ENCODE data around the gene LAMC3. TPM values are rescaled to one million over a fixed set of nuclear protein-coding genes. Genes with fewer than 3 reads are reported as not detected.

LAMC3 gene
- polyA plus RNA-seq, 1 donor from 2014 or later = 0.04 TPM

DNA sequence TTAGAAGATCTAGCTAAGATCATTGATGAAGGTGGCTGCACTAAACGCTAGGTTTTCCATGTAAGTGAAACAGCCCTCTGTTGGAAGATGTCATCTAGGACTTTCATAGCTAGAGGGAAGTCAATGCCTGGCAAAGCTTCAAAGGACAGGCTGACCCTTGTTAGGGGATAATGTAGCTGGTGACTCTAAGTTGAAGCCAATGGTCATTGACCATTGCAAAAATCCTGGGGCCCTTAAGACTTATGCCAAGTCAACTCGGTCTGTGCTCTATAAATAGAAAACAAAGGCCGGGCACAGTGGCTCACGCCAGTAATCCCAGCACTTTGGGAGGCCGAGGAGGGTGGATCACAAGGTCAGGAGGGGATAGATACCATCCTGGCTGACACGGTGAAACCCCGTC is 43.3 kb upstream of the LAMC3 start:
- Histone ChIP-seq H3K79me2 (replicated peaks; ENCODE audit: insufficient read depth, low read length) (no peaks in the 10 kb centered on the region), H3K9me3 (ENCODE audit: low read length) (no peaks in the 10 kb centered on the region), H3K4me3 (ENCODE audit: low read length) (no peak overlapping the region), H4K20me1 (ENCODE audit: insufficient read depth) (no peaks in the 10 kb centered on the region), H3K9ac (ENCODE audit: low read length) (no peak overlapping the region), H3K27ac (ENCODE audit: low read length) (no peak overlapping the region), H3K9me2 (ENCODE audit: insufficient read depth, low read length) (no peaks in the 10 kb centered on the region), H2AFZ (ENCODE audit: low read depth, low read length) (no peak overlapping the region), H3F3A (ENCODE audit: insufficient read depth, low read length, poor library complexity, severe bottlenecking) (no peaks in the 10 kb centered on the region), H3K27me3 (ENCODE audit: insufficient read depth, low read depth, low read length) (no peaks in the 10 kb centered on the region), H3K4me2 (ENCODE audit: low read length) (no peak overlapping the region), H3K36me3 (ENCODE audit: insufficient read depth, low read length) (no peaks in the 10 kb centered on the region)
- TF ChIP-seq POLR2AphosphoS5 (IDR thresholded peaks at IDR 0.05) = no peak

DNA sequence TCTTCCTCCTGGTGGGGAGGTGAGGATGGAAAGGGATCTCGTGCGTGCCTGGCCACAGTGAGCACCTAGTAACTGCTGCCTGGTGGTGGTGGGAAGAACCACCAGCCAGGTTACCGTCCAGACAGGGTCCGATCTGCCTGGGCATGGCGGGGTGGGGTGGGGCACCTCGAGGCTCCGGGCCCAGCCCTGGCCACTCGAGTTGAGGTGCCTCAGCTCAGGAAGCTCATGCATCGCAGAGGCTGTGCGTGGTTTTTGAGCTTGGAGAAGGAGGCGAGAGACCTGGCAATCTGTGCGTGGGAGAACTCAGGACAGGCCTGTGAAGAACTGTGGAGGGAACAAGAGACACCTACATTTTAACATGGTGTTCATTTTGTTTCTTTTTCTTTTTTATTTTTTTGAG is 38.9 kb upstream of the LAMC3 start:
- H4K20me1 ChIP-seq (ENCODE audit: insufficient read depth) = no peaks in the 10 kb centered on the region
- no peaks in the 10 kb centered on the region for H3K79me2 ChIP-seq (replicated peaks; ENCODE audit: insufficient read depth, low read length)
- H3K27ac ChIP-seq (ENCODE audit: low read length) = no peak overlapping the region
- H3K4me2 ChIP-seq (ENCODE audit: low read length) = no peak overlapping the region
- H3K9me3 ChIP-seq (ENCODE audit: low read length) = no peaks in the 10 kb centered on the region
- H2AFZ ChIP-seq (ENCODE audit: low read depth, low read length) = no peak overlapping the region
- H3K9ac ChIP-seq (ENCODE audit: low read length) = no peak overlapping the region
- no peak overlapping the region for H3K4me3 ChIP-seq (ENCODE audit: low read length)
- H3K27me3 ChIP-seq (ENCODE audit: insufficient read depth, low read depth, low read length) = no peaks in the 10 kb centered on the region
- no peaks in the 10 kb centered on the region for H3K9me2 ChIP-seq (ENCODE audit: insufficient read depth, low read length)
- H3K36me3 ChIP-seq (ENCODE audit: insufficient read depth, low read length) = no peaks in the 10 kb centered on the region
- no peaks in the 10 kb centered on the region for H3F3A ChIP-seq (ENCODE audit: insufficient read depth, low read length, poor library complexity, severe bottlenecking)
- TF ChIP-seq SMC3 (conservative IDR thresholded peaks at IDR 0.05; ENCODE audit: poor library complexity) (no peak), EP300 (conservative IDR thresholded peaks at IDR 0.05; ENCODE audit: poor library complexity, severe bottlenecking) (no peak), POLR2AphosphoS5 (IDR thresholded peaks at IDR 0.05) (no peak), RAD21 (conservative IDR thresholded peaks at IDR 0.05) (no peak), EZH2 (IDR thresholded peaks at IDR 0.05; ENCODE audit: borderline replicate concordance, insufficient read depth, low read length, poor library complexity, severe bottlenecking) (no peak), TAF1 (IDR thresholded peaks at IDR 0.05; ENCODE audit: low read depth) (no peak), MXI1 (conservative IDR thresholded peaks at IDR 0.05; ENCODE audit: poor library complexity, severe bottlenecking) (no peak)
- TF ChIP-seq, protein P1, sequence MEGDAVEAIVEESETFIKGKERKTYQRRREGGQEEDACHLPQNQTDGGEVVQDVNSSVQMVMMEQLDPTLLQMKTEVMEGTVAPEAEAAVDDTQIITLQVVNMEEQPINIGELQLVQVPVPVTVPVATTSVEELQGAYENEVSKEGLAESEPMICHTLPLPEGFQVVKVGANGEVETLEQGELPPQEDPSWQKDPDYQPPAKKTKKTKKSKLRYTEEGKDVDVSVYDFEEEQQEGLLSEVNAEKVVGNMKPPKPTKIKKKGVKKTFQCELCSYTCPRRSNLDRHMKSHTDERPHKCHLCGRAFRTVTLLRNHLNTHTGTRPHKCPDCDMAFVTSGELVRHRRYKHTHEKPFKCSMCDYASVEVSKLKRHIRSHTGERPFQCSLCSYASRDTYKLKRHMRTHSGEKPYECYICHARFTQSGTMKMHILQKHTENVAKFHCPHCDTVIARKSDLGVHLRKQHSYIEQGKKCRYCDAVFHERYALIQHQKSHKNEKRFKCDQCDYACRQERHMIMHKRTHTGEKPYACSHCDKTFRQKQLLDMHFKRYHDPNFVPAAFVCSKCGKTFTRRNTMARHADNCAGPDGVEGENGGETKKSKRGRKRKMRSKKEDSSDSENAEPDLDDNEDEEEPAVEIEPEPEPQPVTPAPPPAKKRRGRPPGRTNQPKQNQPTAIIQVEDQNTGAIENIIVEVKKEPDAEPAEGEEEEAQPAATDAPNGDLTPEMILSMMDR (IDR thresholded peaks at IDR 0.05; ENCODE audit: poor library complexity, severe bottlenecking) = no peak
- TF ChIP-seq, protein P2, sequence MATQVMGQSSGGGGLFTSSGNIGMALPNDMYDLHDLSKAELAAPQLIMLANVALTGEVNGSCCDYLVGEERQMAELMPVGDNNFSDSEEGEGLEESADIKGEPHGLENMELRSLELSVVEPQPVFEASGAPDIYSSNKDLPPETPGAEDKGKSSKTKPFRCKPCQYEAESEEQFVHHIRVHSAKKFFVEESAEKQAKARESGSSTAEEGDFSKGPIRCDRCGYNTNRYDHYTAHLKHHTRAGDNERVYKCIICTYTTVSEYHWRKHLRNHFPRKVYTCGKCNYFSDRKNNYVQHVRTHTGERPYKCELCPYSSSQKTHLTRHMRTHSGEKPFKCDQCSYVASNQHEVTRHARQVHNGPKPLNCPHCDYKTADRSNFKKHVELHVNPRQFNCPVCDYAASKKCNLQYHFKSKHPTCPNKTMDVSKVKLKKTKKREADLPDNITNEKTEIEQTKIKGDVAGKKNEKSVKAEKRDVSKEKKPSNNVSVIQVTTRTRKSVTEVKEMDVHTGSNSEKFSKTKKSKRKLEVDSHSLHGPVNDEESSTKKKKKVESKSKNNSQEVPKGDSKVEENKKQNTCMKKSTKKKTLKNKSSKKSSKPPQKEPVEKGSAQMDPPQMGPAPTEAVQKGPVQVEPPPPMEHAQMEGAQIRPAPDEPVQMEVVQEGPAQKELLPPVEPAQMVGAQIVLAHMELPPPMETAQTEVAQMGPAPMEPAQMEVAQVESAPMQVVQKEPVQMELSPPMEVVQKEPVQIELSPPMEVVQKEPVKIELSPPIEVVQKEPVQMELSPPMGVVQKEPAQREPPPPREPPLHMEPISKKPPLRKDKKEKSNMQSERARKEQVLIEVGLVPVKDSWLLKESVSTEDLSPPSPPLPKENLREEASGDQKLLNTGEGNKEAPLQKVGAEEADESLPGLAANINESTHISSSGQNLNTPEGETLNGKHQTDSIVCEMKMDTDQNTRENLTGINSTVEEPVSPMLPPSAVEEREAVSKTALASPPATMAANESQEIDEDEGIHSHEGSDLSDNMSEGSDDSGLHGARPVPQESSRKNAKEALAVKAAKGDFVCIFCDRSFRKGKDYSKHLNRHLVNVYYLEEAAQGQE (IDR thresholded peaks at IDR 0.05; ENCODE audit: borderline replicate concordance) = no peak

DNA sequence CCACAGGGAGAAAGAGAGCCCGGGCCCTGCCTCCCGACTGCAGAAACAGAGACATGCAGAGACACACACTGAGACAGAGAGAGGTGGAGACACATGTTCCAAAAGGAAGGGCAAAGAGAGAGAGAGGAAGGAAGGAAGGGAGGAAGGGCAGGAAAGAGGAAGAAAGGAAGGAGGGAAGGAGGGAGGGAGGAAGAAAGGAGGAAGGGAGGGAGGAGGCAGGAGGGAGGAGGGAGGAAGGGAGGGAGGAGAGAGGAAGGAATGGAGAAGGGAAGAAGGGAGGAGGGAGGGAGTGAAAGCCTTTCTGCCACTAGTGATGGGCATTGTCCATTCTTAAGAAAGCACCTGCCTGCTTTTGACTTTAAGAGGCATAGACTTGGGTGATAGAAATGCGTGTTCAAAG is 38.1 kb upstream of the LAMC3 start:
- H3K27me3 ChIP-seq (ENCODE audit: insufficient read depth, low read depth, low read length) = no peaks in the 10 kb centered on the region
- no peaks in the 10 kb centered on the region for H3K9me3 ChIP-seq (ENCODE audit: low read length)
- no peak overlapping the region for H3K4me2 ChIP-seq (ENCODE audit: low read length)
- no peaks in the 10 kb centered on the region for H3K79me2 ChIP-seq (replicated peaks; ENCODE audit: insufficient read depth, low read length)
- H3K4me3 ChIP-seq (ENCODE audit: low read length) = no peak overlapping the region
- H3F3A ChIP-seq (ENCODE audit: insufficient read depth, low read length, poor library complexity, severe bottlenecking) = no peaks in the 10 kb centered on the region
- no peak overlapping the region for H3K27ac ChIP-seq (ENCODE audit: low read length)
- no peaks in the 10 kb centered on the region for H3K9me2 ChIP-seq (ENCODE audit: insufficient read depth, low read length)
- no peak overlapping the region for H3K9ac ChIP-seq (ENCODE audit: low read length)
- no peaks in the 10 kb centered on the region for H3K36me3 ChIP-seq (ENCODE audit: insufficient read depth, low read length)
- no peaks in the 10 kb centered on the region for H4K20me1 ChIP-seq (ENCODE audit: insufficient read depth)
- TF ChIP-seq TAF1 (IDR thresholded peaks at IDR 0.05; ENCODE audit: low read depth) (no peak), POLR2AphosphoS5 (IDR thresholded peaks at IDR 0.05) (no peak), MXI1 (conservative IDR thresholded peaks at IDR 0.05; ENCODE audit: poor library complexity, severe bottlenecking) (no peak), EP300 (conservative IDR thresholded peaks at IDR 0.05; ENCODE audit: poor library complexity, severe bottlenecking) (no peak), SMC3 (conservative IDR thresholded peaks at IDR 0.05; ENCODE audit: poor library complexity) (no peak), RAD21 (conservative IDR thresholded peaks at IDR 0.05) (no peak), EZH2 (IDR thresholded peaks at IDR 0.05; ENCODE audit: borderline replicate concordance, insufficient read depth, low read length, poor library complexity, severe bottlenecking) (no peak)
- TF ChIP-seq, protein P1 (IDR thresholded peaks at IDR 0.05; ENCODE audit: poor library complexity, severe bottlenecking) = no peak
- TF ChIP-seq, protein P2 (IDR thresholded peaks at IDR 0.05; ENCODE audit: borderline replicate concordance) = no peak
- no peak overlapping the region for H2AFZ ChIP-seq (ENCODE audit: low read depth, low read length)

Measured in neural cell (in vitro differentiated cells).